A549 (cell line): Measurements from ENCODE around the gene TEF.

Experiments used
- HOXB5 ChIP-seq: fragments of 250-450 bp; sonication (Bioruptor Pico); IDR thresholded peaks from 2 replicates; pipeline ENCODE4 v1.5.0; 2020; ENCODE audit warnings: mild to moderate bottlenecking, moderate library complexity
- TF ChIP-seq, protein P1 (sequence below): fragments of >200 bp; sonication (Bioruptor Twin); formaldehyde crosslinking; IDR thresholded peaks from 3 replicates; pipeline ENCODE4 v1.5.1; 2016

DNA sequence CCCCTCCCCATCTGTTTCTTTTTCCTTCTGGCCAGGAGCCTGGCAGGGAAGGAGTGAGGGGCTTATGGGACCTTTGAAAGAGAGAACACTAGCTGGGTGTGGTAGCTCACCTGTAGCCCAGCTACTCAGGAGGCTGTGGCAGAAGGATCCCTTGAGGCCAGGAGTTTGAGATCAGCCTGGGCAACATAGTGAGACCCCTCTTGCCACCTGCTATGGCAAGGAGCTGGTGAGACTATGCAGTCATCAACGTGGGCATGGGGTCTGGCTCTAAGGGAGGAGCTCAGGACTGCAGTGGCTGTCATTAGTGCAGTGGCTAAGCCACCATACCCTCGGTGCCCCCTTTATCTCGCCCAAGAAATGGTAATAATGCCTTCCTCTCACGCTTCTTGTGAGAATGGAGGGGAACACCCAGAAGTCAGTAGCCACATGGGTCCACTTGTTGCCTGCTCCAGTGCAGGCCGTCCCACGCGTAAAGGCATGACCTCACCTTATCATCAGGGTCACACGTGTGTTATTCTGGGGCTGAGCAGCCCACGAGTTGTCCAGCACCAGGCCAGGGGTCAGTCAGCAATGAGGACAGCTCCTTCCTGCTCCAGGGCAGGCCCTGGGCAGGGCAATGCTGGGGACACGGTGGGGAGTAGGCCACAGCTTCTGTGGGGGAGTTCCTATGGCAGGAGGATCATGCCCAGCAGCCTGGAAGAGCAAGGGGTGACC lies 27.7 kb upstream of the TEF start:
- TF ChIP-seq, protein P1, sequence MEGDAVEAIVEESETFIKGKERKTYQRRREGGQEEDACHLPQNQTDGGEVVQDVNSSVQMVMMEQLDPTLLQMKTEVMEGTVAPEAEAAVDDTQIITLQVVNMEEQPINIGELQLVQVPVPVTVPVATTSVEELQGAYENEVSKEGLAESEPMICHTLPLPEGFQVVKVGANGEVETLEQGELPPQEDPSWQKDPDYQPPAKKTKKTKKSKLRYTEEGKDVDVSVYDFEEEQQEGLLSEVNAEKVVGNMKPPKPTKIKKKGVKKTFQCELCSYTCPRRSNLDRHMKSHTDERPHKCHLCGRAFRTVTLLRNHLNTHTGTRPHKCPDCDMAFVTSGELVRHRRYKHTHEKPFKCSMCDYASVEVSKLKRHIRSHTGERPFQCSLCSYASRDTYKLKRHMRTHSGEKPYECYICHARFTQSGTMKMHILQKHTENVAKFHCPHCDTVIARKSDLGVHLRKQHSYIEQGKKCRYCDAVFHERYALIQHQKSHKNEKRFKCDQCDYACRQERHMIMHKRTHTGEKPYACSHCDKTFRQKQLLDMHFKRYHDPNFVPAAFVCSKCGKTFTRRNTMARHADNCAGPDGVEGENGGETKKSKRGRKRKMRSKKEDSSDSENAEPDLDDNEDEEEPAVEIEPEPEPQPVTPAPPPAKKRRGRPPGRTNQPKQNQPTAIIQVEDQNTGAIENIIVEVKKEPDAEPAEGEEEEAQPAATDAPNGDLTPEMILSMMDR = no peak
- no peak for TF ChIP-seq HOXB5
